Left lung (tissue), 10 donors: ENCODE measurements around the gene SPRY4. TPM values are rescaled to one million over a fixed set of nuclear protein-coding genes. Genes with fewer than 3 reads are reported as not detected.
A peak's percentile ranks its signal among the peaks of the same experiment; 100 is the strongest.

Experiments used
- ATAC-seq: fragments of 200-7000 bp; cut with Tn5 transposase; one replicate; pipeline ENCODE4 v1.9.1; 2020; ENCODE audit warnings: moderate library complexity
- DNase-seq, 4 donors: peaks; one replicate each; pipeline ENCODE4 v3.0.0-alpha.2; 2013 to 2020
- H3K27ac ChIP-seq, 2 donors: fragments of 200-600 bp; sonication (generic) in 1 of 2; one replicate each; pipeline versions ENCODE4 v1.5.0 to v1.8.0; 2020 to 2021
- H3K27me3 ChIP-seq, 2 donors: fragments of 200-600 bp; sonication (generic) in 1 of 2; one replicate each; pipeline versions ENCODE4 v1.5.0 to v1.8.0; 2020 to 2021
- H3K36me3 ChIP-seq, 2 donors: fragments of 200-600 bp; sonication (generic) in 1 of 2; one replicate each; pipeline versions ENCODE4 v1.5.0 to v1.8.0; 2020 to 2021
- H3K4me1 ChIP-seq, 2 donors: fragments of 200-600 bp; one replicate each; pipeline ENCODE4 v1.8.0; 2021
- H3K4me3 ChIP-seq, 2 donors: fragments of 200-600 bp; sonication (generic) in 1 of 2; one replicate each; pipeline versions ENCODE4 v1.5.0 to v1.8.0; 2020 to 2021; ENCODE audit warnings: mild to moderate bottlenecking in 1 of 2
- H3K9me3 ChIP-seq, 2 donors: fragments of 200-600 bp; sonication (generic) in 1 of 2; one replicate each; pipeline versions ENCODE4 v1.5.0 to v1.8.0; 2020 to 2021
- CTCF ChIP-seq, 2 donors: fragments of 200-600 bp; sonication (generic) in 1 of 2; IDR thresholded peaks; one replicate each; pipeline versions ENCODE4 v1.5.0 to v1.8.0; 2021; ENCODE audit warnings: antibody characterized with exemption in 2 of 2
- intact Hi-C, 2 donors: fragments of 100-400 bp; cut with DNase I; formaldehyde crosslinking; loops; one replicate each; pipeline versions ENCODE4 v1.11.2 to v1.14.2; 2022
- polyA plus RNA-seq, 6 donors: library from polyadenylated mRNA; unstranded; fragments of 120-200 nt; gene quantifications; one replicate each; pipeline ENCODE4 v1.2.1, GENCODE V29; 2013; ENCODE audit not compliant: insufficient read length in 6 of 6
- total RNA-seq, 2 donors: library from RNA; stranded (reverse); fragmentation: NEBNext Ultra II Directional; extraction: Animal tissue kit (Norgen Biotek cat#: 25700); gene quantifications; one replicate each; pipeline ENCODE4 v1.2.1, GENCODE V29; 2021
- donor health status: DM: no; HTN: yes; CAD: no.
- donor health status: DM: no; HTN: no; CAD: no.

SPRY4 gene
- total and polyA plus RNA-seq, 8 donors = 28.9 to 56.5 (median 45.9) TPM

GRCh38 chr5:142326480-142326938 is 1.7 kb upstream of the SPRY4 start:
- Histone ChIP-seq H3K27me3 (peaks cover 0 to 76% of the 10 kb centered on the region in 2 donors), H3K36me3 (no peaks in the 10 kb centered on the region), H3K4me1 (peaks cover 10 to 53% of the 10 kb centered on the region in 2 donors), H3K27ac (peak overlapping the region; percentile 69 to 83), H3K4me3 (peak overlapping the region in 1 of 2 donors; percentile 57), H3K9me3 (no peaks in the 10 kb centered on the region)
- DNase-seq = no peak
- no peak for TF ChIP-seq CTCF (IDR thresholded peaks at IDR 0.05)
- no peak for ATAC-seq
- intact Hi-C loops = no loop called here

- H3K27ac ChIP-seq = peak overlapping the region; percentile 69 to 83
- ATAC-seq = peak; percentile 32
- intact Hi-C loops = no loop called here
These were observed 1.1 kb upstream of the SPRY4 start for GRCh38 chr5:142325725-142326479.

DNA sequence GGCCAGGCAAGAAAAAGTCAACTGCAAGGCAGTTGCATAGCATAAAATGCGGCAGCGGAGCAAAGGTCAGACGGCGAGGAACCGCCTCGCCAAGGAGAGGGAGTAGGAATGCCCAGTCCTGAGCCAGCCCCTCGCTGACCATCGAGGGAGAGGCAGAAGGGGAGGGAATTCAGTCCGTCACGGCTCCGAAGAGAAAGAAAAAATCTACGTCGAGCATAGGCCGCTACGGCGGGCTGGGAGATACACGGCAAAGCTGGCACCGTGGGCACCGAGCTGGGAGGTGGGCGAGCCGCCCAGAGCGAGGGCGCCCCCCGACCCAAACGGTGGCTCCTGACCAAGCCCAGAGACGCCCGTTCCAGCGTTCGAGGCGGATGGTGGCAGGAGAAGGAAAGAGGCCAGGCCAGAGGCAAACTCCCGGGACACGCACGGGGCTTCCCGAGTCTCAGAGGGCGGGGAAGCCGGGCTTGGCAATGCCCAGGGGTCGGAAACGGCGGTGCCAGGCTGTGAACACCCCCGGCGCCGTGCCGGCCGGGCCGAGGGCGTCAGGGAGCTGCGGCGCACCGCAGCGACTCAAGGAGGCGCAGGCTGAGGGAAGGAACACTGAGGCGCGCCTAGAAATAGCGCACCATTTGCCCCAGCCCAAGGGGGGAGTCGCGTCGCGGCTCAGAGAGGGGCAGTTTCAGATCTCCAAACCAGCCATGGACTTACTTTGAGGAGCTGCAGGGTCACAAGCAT is 518 bp downstream of the SPRY4 start:
- Histone ChIP-seq H3K9me3 (no peaks in the 10 kb centered on the region), H3K27ac (peak overlapping the region; percentile 83 to 88), H3K36me3 (no peaks in the 10 kb centered on the region), H3K4me1 (peaks cover 31 to 75% of the 10 kb centered on the region in 2 donors), H3K4me3 (peak overlapping the region; percentile 57 to 63), H3K27me3 (peaks cover 0 to 97% of the 10 kb centered on the region in 2 donors)
- peak; percentile 49 for ATAC-seq
- intact Hi-C loops = no loop called here
- peak in 2 of 4 donors; percentile 31 to 83 for DNase-seq
- TF ChIP-seq CTCF (IDR thresholded peaks at IDR 0.05) = no peak

More at GRCh38 chr5:142325725-142326479, 1.1 kb upstream of the SPRY4 start:
- no peaks in the 10 kb centered on the region for H3K9me3 ChIP-seq
- peaks cover 16 to 59% of the 10 kb centered on the region in 2 donors for H3K4me1 ChIP-seq
- H3K4me3 ChIP-seq = peak overlapping the region; percentile 57 to 63
- peak; percentile 60 to 86 (median 78) for DNase-seq
- H3K36me3 ChIP-seq = no peaks in the 10 kb centered on the region
- peaks cover 0 to 82% of the 10 kb centered on the region in 2 donors for H3K27me3 ChIP-seq
- no peak for TF ChIP-seq CTCF (IDR thresholded peaks at IDR 0.05)

- Histone ChIP-seq H3K4me3 (peak overlapping the region; percentile 57 to 63), H3K4me1 (peaks cover 37 to 82% of the 10 kb centered on the region in 2 donors), H3K9me3 (no peaks in the 10 kb centered on the region), H3K36me3 (no peaks in the 10 kb centered on the region), H3K27ac (peak overlapping the region; percentile 83 to 88), H3K27me3 (peaks cover 0 to 93% of the 10 kb centered on the region in 2 donors)
- DNase-seq (peak in 2 of 4 donors; percentile 59 to 64), ATAC-seq (no peak)
- TF ChIP-seq CTCF (IDR thresholded peaks at IDR 0.05) = no peak
- intact Hi-C loops = no loop called here
These were observed 1.2 kb downstream of the SPRY4 start for GRCh38 chr5:142323480-142324135.
